ENCODE measurements around the gene SEMA3B.
"Not testable (repeated sequence)": the region's sequence is repeated elsewhere in the genome, so short reads cannot be mapped to it uniquely, and the experiment has no call there.

Gene SEMA3B

DNA sequence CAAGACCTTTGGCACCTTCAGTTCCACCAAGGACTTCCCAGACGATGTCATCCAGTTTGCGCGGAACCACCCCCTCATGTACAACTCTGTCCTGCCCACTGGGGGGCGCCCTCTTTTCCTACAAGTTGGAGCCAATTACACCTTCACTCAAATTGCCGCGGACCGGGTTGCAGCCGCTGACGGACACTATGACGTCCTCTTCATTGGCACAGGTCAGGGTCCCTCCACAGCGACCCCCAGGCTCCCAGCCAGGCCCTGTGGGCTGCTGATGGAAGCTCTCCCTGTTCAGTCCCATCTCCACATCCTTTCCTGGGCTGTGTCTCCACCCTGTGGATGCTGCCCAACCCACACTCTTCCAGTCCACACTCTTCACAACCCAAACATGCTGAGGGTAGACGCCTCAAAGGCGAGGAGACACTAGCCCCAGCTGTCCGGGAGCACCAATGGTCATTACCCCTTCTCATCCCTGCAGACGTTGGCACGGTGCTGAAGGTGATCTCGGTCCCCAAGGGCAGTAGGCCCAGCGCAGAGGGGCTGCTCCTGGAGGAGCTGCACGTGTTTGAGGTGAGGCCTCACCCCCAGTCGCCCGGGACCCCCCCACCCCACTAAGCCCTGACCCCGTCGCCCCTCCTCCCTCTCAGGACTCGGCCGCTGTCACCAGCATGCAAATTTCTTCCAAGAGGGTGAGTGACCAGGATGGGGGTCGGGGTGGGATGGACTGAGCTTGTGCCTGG, 5.6 kb downstream of the SEMA3B start:
- DNase-seq: no peak

DNA sequence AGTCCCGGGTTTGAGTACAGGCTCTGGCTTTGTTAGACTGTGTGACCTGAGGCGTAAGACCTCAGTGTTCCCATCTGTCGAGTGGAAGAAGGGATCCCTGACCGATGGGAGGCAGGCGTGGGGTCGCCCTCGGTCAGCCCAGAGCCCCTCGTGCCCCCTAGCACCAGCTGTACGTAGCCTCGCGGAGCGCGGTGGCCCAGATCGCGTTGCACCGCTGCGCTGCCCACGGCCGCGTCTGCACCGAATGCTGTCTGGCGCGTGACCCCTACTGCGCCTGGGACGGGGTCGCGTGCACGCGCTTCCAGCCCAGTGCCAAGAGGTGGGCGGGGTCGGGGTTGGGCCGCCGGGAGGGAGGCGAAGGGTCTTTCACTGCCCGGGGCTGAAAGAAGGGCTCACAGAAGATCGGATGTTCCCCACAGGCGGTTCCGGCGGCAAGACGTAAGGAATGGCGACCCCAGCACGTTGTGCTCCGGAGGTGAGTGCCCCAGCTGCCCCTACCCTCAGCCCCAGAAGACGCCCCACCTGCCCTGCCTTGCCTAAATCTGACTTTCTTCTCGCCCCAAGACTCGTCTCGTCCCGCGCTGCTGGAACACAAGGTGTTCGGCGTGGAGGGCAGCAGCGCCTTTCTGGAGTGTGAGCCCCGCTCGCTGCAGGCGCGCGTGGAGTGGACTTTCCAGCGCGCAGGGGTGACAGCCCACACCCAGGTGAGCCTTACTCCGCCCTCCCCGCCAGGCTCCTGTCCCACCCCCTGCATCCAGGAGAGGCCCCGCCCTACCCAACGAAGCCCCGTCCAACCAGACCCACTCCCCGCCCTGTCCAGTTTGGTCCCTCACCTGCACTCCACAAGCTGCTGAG, 6.4 kb downstream of the SEMA3B start:
- DNase-seq: no peak

DNA sequence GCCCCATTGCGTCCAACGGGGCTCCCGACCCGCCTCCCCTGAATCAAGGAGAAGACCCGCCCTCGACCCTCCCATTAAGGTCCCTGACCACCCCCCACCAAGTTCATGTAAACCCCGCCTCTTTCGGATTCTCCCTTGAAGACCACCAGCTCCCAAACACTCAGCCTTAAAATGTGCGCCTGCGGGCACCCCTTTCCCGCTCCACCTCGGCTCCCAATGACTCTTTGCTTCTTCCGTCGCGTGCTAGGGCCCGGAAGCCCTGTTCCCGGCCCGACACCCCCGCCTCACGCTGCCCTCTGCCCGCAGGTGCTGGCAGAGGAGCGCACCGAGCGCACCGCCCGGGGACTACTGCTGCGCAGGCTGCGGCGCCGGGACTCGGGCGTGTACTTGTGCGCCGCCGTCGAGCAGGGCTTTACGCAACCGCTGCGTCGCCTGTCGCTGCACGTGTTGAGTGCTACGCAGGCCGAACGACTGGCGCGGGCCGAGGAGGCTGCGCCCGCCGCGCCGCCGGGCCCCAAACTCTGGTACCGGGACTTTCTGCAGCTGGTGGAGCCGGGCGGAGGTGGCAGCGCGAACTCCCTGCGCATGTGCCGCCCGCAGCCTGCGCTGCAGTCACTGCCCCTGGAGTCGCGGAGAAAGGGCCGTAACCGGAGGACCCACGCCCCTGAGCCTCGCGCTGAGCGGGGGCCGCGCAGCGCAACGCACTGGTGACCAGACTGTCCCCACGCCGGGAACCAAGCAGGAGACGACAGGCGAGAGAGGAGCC, 7.2 kb downstream of the SEMA3B start:
- DNase-seq: no peak

DNA sequence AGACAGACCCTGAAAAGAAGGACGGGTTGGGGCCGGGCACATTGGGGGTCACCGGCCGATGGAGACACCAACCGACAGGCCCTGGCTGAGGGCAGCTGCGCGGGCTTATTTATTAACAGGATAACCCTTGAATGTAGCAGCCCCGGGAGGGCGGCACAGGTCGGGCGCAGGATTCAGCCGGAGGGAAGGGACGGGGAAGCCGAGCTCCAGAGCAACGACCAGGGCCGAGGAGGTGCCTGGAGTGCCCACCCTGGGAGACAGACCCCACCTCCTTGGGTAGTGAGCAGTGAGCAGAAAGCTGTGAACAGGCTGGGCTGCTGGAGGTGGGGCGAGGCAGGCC, 7.8 kb downstream of the SEMA3B start:
- DNase-seq: no peak

DNA sequence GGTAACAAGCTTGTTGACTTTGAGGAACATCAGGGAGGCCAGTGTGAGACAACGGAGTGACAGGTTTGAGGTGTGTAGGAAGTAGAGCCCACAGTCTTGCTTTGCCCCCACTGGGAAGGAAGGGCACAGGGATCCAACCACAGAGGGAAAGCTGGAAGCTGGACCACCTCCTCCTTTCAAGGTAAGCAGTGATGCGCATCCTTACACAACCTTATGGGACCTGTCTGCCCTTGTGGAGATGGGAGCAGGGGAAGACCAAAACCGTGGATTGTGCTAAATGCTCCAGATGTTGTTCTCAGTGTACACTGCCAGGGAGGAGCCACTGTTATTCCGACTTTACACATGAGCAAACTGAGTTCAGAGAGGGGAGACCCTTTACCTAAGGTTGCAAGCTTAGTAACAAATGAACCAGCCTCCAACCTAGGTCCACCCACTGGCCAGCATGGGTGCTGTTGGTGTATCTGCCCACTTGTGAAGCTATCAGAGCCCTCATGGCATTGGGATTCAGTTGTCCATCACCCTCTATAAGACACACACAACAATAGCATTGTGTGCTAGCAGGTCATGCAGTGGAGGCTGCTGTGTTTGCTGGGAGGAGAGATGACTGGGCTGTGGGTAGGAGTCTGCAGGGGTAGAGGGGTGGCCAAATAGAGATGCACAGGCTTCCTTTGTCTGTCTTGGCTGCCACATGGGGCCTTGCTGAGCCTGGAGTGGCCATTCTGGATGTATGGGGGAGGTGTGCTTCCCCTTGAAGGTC, 9.4 kb downstream of the SEMA3B start:
- no peak for DNase-seq

DNA sequence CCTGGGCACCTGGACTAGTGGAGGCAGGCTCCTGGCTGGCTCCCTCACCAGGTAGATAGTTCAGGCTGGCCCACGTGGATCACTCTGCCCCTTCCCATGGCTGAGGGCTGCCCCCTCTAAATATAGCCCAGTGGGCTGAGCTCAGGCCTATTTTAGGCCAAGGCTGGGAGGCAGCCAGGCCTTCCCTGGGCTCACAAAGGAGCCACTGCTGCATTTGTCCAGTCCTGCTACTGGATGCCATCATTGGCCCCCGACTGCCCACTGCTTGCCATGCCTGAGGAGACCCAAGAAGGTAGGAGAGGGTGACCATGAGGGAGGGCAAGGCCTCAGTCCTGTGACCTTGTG, 9.9 kb downstream of the SEMA3B start, which contains the start of gene LSMEM2:
Gene LSMEM2 (plus strand): TSS at position 208 of the 345 bp plus-strand sequence. CDS start 27 bp downstream, at position 235.
- no peak for DNase-seq

DNA sequence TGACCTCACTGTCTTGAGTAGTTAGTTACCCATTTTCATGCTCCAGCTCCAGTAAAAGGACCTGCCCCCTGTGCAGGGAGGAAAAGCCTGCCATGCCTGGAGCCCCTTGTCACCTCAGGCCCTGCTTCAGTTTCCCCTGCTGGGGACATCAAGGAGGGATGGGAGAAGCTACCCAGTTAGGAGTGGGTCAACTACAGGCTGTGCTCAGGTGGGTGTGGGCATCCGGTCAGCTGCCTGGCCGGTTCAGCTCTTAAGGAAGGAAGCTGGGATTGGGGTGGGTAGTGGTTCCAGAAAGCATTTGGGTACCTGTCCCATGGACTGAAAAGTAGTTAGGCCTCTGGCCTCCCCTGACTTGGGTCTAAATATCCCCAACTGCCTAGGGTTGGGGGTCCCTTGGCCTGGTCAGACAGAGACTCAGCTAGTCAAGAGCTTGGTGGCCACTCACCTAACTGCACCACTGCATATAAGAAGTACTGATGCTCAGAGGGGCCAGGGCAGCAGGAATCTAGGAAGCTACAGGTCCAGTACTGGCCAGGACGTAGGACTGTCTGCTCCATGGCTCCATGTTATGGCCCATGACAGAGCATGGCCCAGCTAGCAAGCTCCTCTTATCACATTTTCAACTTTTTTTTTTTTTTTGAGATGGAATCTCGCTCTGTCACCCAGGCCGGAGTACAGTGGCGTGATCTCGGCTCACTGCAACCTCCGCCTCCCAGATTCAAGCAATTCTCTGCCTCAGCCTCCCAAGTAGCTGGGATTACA, 10.5 kb downstream of the SEMA3B start:
- no peak for DNase-seq

DNA sequence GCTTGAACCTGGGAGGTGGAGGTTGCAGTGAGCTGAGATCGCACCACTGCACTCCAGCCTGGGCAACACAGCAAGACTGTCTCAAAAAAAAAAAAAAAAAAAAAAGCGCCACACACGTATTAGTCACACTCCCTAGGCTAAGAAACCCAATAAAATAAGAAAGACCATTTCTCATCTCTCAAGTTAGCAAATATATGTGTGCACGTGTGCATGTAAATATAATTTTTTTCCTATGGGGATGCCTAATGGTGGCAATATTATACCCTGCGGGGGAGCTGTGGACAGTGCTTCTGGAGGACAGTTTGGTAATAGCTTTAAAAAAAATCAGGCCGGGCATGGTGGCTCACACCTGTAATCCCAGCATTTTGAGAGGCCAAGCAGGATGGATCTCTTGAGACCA, 15.2 kb downstream of the SEMA3B start:
- not testable (repeated sequence) for DNase-seq

DNA sequence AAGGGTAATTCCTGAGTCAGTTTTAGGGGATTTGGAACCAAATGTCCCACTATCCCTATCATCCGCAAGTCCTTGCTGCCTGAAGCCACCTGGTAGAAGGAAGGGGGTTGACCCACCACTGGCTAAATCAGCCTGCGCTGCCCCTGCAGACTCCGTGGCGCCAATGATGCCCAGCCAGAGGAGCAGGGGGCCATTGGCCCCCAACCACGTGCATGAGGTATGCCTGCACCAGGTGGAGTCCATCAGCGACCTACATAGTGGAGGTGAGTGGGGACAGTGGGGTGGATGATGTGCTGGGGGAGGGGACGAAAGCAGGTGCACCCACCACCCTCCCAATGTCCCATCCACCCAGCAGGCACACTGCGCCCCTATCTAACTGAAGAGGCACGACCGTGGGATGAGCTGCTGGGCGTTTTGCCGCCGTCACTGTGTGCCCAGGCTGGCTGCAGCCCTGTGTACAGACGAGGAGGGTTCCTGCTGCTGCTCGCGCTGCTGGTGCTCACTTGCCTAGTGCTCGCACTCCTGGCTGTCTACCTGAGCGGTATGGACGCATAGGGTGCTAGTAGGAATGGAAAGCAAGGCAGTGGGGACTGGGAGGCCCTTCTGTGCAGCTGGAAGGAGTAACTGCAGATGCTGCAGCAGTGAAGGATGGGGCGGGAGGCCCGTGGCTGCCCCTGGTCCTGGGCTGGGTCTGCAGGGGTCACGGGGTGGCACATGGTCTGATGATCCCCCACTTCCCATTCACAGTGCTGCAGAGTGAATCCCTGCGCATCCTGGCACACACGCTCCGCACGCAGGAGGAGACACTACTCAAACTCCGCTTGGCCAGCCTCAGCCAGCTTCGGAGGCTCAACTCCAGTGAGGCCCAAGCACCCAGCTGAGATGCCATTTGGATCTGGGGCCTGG, 17.6 kb downstream of the SEMA3B start:
- no peak for DNase-seq

DNA sequence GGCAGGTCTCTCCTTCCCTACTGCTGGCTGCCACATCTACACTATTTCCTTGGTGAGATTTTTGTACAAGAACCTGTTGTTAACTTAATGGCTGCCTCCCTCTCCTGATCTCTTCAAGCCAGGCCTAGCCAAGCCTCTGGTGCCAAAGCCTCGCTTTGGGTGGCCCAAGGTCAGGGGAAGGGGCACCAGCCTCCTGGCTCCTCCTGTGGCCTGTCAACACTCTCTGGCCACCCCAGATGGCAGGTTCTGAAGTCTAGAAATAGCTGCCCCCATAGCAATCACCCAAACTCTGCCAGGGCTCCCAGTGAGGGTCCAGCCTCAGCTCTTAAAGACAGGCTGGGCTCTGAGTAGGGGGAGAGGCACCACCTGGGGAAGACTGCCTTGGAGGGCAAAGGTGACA, 18.3 kb downstream of the SEMA3B start:
- no peak for DNase-seq

DNA sequence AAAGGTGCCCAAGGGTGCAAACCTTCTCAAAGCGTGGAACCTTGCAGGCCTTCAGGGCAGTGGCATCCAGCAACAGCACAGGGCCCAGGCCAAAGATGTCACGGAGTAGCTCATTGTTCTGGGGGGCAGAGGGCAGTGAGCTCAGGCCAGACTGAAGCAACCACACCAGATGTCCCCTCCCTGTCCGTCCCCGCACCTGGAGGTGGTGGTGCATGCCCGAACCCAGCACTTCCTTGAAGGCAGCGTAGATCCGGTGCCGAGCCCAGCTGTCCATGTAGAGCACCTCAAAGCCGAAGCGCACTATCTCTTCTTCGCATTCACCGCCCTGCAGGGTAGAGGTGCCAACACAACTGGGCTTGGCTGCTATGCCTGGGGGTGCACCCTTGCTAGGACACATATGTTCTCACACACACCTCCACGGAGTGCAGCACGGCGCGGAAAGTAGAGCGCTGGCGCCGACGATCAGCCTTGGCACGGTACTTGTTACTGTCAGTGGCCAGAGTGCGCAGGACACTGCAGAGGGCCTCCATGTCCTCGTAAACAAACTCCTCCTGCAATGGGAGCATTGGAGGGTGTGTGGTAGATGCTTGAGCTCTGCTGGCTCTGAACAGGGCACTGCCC, 19.6 kb downstream of the SEMA3B start:
- no peak for DNase-seq

DNA sequence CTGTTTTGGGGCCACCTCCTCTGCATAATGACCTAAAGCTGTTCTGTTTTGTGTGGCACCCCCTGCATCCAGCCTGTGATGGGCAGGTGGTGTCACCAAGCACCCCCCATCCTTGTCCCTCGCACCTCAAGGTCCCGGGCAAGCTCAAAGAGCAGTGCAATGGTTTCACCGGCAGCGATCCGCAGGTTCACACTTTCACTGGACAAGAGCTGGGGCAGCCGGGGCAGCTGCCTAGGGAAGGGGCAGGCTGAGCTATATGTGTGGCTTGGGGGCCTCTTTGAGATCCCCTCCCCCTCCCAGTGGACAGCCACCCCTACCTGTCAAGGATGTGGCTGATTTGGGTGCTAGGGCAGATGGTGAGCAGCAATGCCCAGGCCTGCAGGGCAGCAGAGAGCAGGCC, 20.2 kb downstream of the SEMA3B start:
- no peak for DNase-seq

DNA sequence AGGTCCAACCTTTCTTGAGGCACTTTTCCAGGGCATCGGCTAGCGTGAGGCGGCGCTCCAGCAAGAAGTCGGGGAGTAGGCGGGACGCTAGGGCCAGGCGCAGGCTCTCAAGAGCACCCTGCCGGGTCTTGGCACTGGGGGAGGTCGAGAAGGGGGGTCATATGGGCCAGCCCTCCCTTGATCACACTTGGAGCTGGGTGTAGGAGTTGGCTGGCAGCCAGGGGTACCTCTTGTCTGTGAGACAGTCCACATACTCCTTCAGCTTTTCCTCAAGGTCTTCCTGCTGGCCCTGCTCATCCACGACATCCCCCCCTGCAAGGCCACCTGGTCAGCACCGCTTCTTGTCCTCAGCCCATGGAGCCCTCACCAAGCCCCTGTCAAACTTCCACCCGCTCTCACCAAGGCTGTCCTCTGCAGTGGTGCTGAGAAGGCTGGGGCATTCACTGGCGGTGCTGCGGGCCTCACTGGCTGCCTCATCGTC, 21.3 kb downstream of the SEMA3B start:
- no peak for DNase-seq

DNA sequence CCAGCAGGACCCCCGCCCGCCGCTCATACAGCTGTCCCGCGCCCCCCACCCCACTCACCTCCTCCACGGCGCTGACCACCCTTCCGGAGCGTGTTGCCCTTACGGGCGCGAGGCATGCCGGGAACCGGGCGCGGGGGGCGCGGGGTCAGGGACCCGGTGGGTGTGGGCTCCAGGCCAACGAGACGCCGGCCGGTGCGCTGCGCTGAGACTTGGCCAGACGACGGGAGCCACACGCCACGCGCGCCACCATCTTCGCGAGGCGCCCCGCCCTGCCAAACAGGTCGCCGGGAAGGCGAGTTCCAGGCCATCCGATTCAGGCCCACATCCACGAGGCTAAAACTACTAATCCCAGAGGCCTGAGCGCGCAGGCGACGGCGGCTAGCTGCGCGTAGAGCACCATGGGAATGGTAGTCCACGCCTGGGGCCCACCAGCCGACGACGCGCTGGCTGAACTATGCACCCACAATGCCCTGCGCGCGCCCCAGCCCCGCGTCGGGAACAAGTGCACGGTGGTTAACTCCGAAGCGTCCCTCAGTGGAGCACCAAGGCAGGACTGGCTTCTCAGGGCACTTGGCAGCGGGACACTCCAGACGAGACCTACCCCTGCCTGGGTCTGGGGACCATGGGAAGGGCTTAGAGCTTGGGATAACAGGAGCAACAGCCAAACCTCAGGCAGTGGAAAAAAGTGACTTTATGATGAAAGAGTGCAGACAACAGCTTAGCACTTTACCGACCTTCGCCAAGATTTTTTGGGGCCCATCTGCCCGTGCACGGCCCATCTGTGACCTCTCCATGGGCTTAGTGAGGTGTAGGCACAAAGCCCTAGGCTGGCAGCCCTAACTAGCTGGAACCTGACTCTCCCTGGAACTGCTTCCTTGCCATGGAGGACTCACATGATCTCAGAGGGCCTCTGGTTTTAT, 23.5 kb downstream of the SEMA3B start, which contains the start of gene IFRD2:
Gene IFRD2 (minus strand): TSS at position 271 of the 920 bp plus-strand sequence. CDS start 155 bp downstream, at position 116.
- DNase-seq: peak; percentile 17

DNA sequence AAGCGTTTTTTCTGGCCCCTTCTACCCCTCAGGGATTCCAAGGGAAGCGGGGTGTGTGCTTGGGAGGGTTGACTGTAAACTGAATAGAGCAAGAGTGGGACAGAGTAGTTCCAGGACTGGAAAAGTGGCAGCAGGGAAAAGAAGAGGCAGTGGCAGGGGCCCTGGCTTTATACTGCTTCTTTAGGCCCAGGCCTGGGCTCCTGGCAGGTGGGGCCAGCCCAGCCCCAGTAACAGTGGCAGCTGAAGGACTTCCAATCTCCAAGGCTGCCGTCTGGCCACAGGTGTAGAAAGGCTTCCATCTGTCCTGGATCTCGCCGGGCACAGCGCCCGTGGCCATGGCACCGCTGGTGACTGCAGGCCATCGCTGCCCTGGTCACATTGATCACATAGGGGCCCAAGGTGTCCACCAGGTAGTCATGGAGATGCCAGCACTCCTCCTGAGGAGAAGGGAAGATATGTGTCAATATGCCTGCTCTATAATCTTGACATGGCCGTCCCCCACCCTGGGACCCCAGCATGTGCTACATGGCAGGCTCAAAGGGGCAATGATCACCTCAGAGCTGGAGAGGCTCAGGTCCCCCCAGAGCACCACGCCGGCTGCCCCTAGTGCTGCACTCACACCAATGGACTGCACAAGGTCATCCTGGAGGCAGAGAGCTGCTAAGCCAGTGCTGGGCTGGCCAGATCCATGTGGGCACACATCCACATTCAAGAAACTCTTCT, 24.3 kb downstream of the SEMA3B start:
- DNase-seq: no peak

DNA sequence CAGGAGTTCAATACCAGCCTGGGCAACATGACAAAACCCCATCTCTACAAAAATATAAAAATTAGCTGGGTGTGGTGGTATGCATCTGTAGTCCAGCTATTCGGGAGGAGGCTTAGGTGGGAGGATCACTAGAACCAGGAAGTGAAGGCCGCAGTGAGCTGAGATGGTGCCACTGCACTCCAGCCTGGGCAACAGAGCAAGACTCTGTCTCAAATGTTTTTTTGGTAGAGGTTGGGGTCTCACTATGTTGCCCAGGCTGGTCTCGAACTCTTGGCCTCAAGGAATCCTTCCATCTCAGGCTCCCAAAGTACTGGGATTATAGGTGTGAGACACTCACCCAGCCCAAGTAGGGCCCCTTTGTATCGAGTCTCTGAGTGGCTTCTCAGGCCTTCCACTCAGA, 25.1 kb downstream of the SEMA3B start:
- no peak for DNase-seq

DNA sequence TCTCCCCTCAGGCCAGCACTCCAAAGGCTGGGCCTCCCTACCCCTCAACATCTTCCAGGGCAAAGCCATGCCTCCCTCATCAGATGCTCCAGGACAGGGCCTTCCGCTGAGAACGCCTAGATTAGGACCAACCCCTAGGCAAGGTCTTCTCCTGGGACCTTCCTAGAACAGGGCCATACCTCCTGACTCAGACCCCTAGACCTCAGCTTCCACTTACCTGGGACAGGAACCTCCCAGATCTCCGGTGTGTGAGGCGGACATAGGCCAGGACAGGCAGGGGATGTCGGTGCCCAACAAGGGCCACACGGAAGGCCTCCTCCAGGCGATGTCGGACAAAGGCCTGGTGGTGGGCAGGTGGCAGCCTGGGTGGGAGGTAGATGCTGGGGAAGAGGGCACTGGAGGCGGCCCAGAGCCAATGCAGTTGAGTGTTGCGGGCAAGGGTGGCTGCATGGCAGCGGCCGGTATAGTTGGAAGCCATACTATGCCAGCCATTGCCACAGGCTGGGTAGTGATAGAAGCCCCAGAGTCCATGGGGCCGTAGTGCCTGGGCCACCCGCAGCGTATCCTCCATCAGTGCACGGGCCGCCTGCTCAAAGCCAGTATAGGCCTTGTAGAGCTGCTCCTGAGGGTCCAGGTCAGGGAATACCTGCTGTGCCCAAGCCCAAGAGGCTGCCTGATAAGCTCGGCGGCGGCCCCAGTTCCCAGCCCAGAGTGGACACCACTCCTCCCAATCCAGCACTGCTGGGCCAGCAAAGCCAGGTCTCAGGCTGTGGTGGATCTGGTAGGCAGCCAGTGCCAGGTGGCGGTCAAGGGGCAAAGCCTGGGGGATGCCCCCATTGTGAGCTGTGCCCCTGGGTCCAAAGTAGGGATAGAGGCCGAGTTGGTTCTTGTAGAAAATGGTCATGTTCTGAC, 25.8 kb downstream of the SEMA3B start:
- no peak for DNase-seq
